HCT116 (cell line): ENCODE data around the gene IL1RAPL1. TPM values are rescaled to one million over a fixed set of nuclear protein-coding genes. Genes with fewer than 3 reads are reported as not detected.

Experiments used
- ATAC-seq: fragments of 200-7000 bp; cut with Tn5 transposase; 2 replicates; pipeline ENCODE4 v1.9.1; 2020; ENCODE audit warnings: mild to moderate bottlenecking, moderate library complexity
- BruUV-seq: library from RNA; stranded (reverse); fragments of 400-500 nt; replicated peaks from 2 replicates; lab custom pipeline; 2021; lab: Mats Ljungman, UMichigan
- CTCF ChIA-PET: fragments of 300-600 bp; sonication (Branson Sonifier 250); formaldehyde crosslinking; loops from one replicate; lab custom pipeline; 2021; ENCODE audit warnings: antibody characterized with exemption; lab: Charles Lee
- POLR2A ChIA-PET: fragments of 300-600, 350-600 bp; sonication (Branson Sonifier 250); formaldehyde crosslinking; loops from one replicate; lab custom pipeline; 2021; ENCODE audit warnings: antibody characterized with exemption; lab: Charles Lee
- RAD21 ChIA-PET, 2 experiments: fragments of 300-600 bp; sonication (Branson Sonifier 250); formaldehyde crosslinking; loops; one replicate each; lab custom pipeline; 2023; ENCODE audit warnings: low total read pairs in 2 of 2; ENCODE audit not compliant: uncharacterized antibody in 2 of 2, unreplicated experiment in 2 of 2, low non-redundant PET in 1 of 2; lab: Charles Lee
- DNase-seq: peaks from one replicate; pipeline ENCODE4 v3.0.0-alpha.2; 2010; ENCODE audit warnings: low read depth, low spot score
- H2AFZ ChIP-seq: fragments of 200-600 bp; shearing (Covaris generic), sonication (generic); 2 replicates; pipeline ENCODE4 v1.6.1; 2017; ENCODE audit warnings: low read depth, mixed run types, mixed read lengths, antibody characterized with exemption, low read length; ENCODE audit not compliant: poor library complexity, severe bottlenecking
- H3K27ac ChIP-seq: 2 replicates; pipeline ENCODE4 v1.5.1; 2012; ENCODE audit warnings: low read depth, low read length
- H3K27me3 ChIP-seq: fragments of 200-600 bp; sonication (generic); 2 replicates; pipeline ENCODE4 v1.6.1; 2016; ENCODE audit warnings: mixed run types, low read length, mixed read lengths; ENCODE audit not compliant: insufficient read depth
- H3K36me3 ChIP-seq, 2 experiments: fragments of 200-500 bp in 1 of 2; fragments of 200-600 bp in 1 of 2; sonication (Bioruptor generic) in 1 of 2; sonication (generic) in 1 of 2; 2 replicates each; pipeline versions ENCODE4 v1.5.1 to v1.6.1; 2014 to 2016; ENCODE audit warnings: low read length in 2 of 2, inconsistent platforms in 1 of 2, mixed read lengths in 1 of 2, mixed run types in 1 of 2; ENCODE audit not compliant: insufficient read depth in 2 of 2, control insufficient read depth in 1 of 2
- H3K4me1 ChIP-seq, 2 experiments: fragments of 200-600 bp in 1 of 2; sonication (generic) in 1 of 2; 2 replicates each; pipeline versions ENCODE4 v1.5.1 to v1.6.1; 2012 to 2017; ENCODE audit warnings: low read length in 2 of 2, inconsistent platforms in 1 of 2, mild to moderate bottlenecking in 1 of 2, mixed read lengths in 1 of 2, mixed run types in 1 of 2, moderate library complexity in 1 of 2; ENCODE audit not compliant: insufficient read depth in 2 of 2, control insufficient read depth in 1 of 2
- H3K4me2 ChIP-seq: fragments of 200-600 bp; sonication (generic); 2 replicates; pipeline ENCODE4 v1.6.1; 2017; ENCODE audit warnings: mixed run types, low read length, mixed read lengths
- H3K4me3 ChIP-seq, 2 experiments: fragments of 200-600 bp in 1 of 2; sonication (generic) in 1 of 2; replicated peaks in 1 of 2; 2 replicates each; pipeline ENCODE4 v1.5.1; 2011 to 2016; ENCODE audit warnings: low read length in 2 of 2, control low read depth in 1 of 2, low read depth in 1 of 2, mild to moderate bottlenecking in 1 of 2, mixed read lengths in 1 of 2, mixed run types in 1 of 2
- H3K79me2 ChIP-seq: fragments of 200-600 bp; sonication (generic); 2 replicates; pipeline ENCODE4 v1.6.1; 2017; ENCODE audit warnings: mild to moderate bottlenecking, mixed run types, low read length, moderate library complexity, mixed read lengths; ENCODE audit not compliant: insufficient read depth
- H3K9ac ChIP-seq: fragments of 200-600 bp; sonication (generic); 2 replicates; pipeline ENCODE4 v1.6.1; 2016; ENCODE audit warnings: low read length, mixed read lengths
- H3K9me2 ChIP-seq: fragments of 200-600 bp; sonication (generic), shearing (Covaris generic); 2 replicates; pipeline ENCODE4 v1.6.1; 2017; ENCODE audit warnings: mixed run types, mild to moderate bottlenecking, moderate library complexity; ENCODE audit not compliant: insufficient read depth
- H3K9me3 ChIP-seq, 2 experiments: fragments of 200-500 bp in 1 of 2; fragments of 200-600 bp in 1 of 2; sonication (Bioruptor generic) in 1 of 2; sonication (generic) in 1 of 2; 2 replicates each; pipeline ENCODE4 v1.6.1; 2014 to 2017; ENCODE audit warnings: low read length in 2 of 2, mixed read lengths in 2 of 2, inconsistent platforms in 1 of 2, low read depth in 1 of 2, mild to moderate bottlenecking in 1 of 2, mixed run types in 1 of 2, moderate library complexity in 1 of 2; ENCODE audit not compliant: control insufficient read depth in 1 of 2, insufficient read depth in 1 of 2
- H4K20me1 ChIP-seq: fragments of 200-600 bp; sonication (generic), shearing (Covaris generic); 2 replicates; pipeline ENCODE4 v1.6.1; 2017; ENCODE audit warnings: mixed run types, mild to moderate bottlenecking, moderate library complexity; ENCODE audit not compliant: insufficient read depth
- CBX3 ChIP-seq: IDR thresholded peaks from 2 replicates; pipeline ENCODE4 v1.6.1; 2012; ENCODE audit warnings: low read depth
- CEBPB ChIP-seq: IDR thresholded peaks from 2 replicates; pipeline ENCODE4 v1.6.1; 2012; ENCODE audit warnings: low read depth
- EGR1 ChIP-seq: IDR thresholded peaks from 2 replicates; pipeline ENCODE4 v1.6.1; 2012; ENCODE audit warnings: low read depth
- EZH2 ChIP-seq: fragments of 200-600 bp; sonication (generic); IDR thresholded peaks from 2 replicates; pipeline ENCODE4 v1.6.1; 2017; ENCODE audit warnings: antibody characterized with exemption, mixed run types
- EZH2phosphoT487 ChIP-seq: fragments of 200-600 bp; IDR thresholded peaks from 2 replicates; pipeline ENCODE4 v1.6.1; 2018; ENCODE audit warnings: antibody characterized with exemption, borderline replicate concordance
- FOSL1 ChIP-seq: IDR thresholded peaks from 2 replicates; pipeline ENCODE4 v1.6.1; 2012; ENCODE audit warnings: low read depth
- JUND ChIP-seq: IDR thresholded peaks from 2 replicates; pipeline ENCODE4 v1.6.1; 2012
- POLR2AphosphoS5 ChIP-seq: IDR thresholded peaks from 2 replicates; pipeline ENCODE4 v1.6.1; 2011; ENCODE audit warnings: mild to moderate bottlenecking, low read depth, low read length, moderate library complexity
- RAD21 ChIP-seq: IDR thresholded peaks from 2 replicates; pipeline ENCODE4 v1.6.1; 2012; ENCODE audit warnings: low read depth, mild to moderate bottlenecking
- SIN3A ChIP-seq: IDR thresholded peaks from 2 replicates; pipeline ENCODE4 v1.6.1; 2012; ENCODE audit warnings: low read depth
- SP1 ChIP-seq: IDR thresholded peaks from 2 replicates; pipeline ENCODE4 v1.6.1; 2012; ENCODE audit warnings: low read depth
- SRF ChIP-seq: IDR thresholded peaks from 2 replicates; pipeline ENCODE4 v1.6.1; 2012; ENCODE audit warnings: low read depth
- TCF7L2 ChIP-seq: IDR thresholded peaks from 2 replicates; pipeline ENCODE4 v1.7.0; 2011; ENCODE audit warnings: borderline replicate concordance, inconsistent platforms; ENCODE audit not compliant: insufficient read depth, insufficient read length; ENCODE audit errors: extremely low read depth
- ZFX ChIP-seq: fragments of 450-650 bp; IDR thresholded peaks from 2 replicates; pipeline ENCODE4 v1.6.1; 2017
- intact Hi-C: fragments of 100-400 bp; cut with micrococcal nuclease; formaldehyde crosslinking; loops from 2 replicates; pipeline ENCODE4 v1.10.0; 2022
- total RNA-seq: library from RNA; stranded (reverse); gene quantifications from one replicate; pipeline ENCODE4 v1.2.1, GENCODE V29; 2021; ENCODE audit not compliant: unreplicated experiment
- TF ChIP-seq, protein P1 (sequence below): IDR thresholded peaks from 2 replicates; pipeline ENCODE4 v1.6.1; 2011; ENCODE audit warnings: mild to moderate bottlenecking, low read length, moderate library complexity; ENCODE audit not compliant: insufficient replicate concordance; ENCODE audit errors: extremely low read depth
- TF ChIP-seq, protein P2 (sequence below), 3 experiments: fragments of 200-600 bp in 1 of 3; sonication (generic) in 1 of 3; IDR thresholded peaks in 2 of 3; conservative IDR thresholded peaks in 1 of 3; 2 replicates each; pipeline ENCODE4 v1.5.1; 2012 to 2017; ENCODE audit warnings: low read depth in 2 of 3, low read length in 2 of 3, antibody characterized with exemption in 1 of 3, borderline replicate concordance in 1 of 3, control low read depth in 1 of 3, mild to moderate bottlenecking in 1 of 3, mixed read lengths in 1 of 3, mixed run types in 1 of 3, moderate library complexity in 1 of 3; ENCODE audit not compliant: insufficient read depth in 1 of 3
- TF ChIP-seq, protein P3 (sequence below): IDR thresholded peaks from 2 replicates; pipeline ENCODE4 v1.6.1; 2012
- TF ChIP-seq, protein P4 (sequence below): IDR thresholded peaks from 2 replicates; pipeline ENCODE4 v1.6.1; 2012

IL1RAPL1 gene
- total RNA-seq, 1 experiment from 2014 or later, result 2.8 TPM

DNA sequence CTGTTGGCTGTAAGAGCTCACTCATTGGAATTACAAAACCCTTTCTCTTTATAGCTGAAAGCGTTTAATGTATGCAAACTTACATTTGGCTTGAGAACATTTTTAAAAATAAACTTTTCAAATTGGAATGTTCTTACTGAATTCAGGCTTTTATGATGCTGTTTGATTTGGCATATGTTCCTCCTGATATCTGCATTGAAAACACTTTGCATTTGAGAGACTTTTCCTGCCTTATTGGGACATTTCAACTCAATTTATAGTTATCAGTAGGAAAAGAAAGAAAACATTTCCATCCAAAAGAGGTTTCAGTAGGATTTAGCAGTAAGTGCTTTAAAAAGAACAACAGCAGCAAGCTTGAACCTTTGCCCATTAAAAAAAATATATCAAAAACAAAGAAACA is 520.0 kb downstream of the IL1RAPL1 start (continued):
- TF ChIP-seq, protein P1, sequence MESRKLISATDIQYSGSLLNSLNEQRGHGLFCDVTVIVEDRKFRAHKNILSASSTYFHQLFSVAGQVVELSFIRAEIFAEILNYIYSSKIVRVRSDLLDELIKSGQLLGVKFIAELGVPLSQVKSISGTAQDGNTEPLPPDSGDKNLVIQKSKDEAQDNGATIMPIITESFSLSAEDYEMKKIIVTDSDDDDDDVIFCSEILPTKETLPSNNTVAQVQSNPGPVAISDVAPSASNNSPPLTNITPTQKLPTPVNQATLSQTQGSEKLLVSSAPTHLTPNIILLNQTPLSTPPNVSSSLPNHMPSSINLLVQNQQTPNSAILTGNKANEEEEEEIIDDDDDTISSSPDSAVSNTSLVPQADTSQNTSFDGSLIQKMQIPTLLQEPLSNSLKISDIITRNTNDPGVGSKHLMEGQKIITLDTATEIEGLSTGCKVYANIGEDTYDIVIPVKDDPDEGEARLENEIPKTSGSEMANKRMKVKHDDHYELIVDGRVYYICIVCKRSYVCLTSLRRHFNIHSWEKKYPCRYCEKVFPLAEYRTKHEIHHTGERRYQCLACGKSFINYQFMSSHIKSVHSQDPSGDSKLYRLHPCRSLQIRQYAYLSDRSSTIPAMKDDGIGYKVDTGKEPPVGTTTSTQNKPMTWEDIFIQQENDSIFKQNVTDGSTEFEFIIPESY, result no peak
- TF ChIP-seq SIN3A, result no peak
- no peak for TF ChIP-seq EZH2
- no peak for TF ChIP-seq EZH2phosphoT487
- TF ChIP-seq FOSL1, result no peak
- no peak for TF ChIP-seq CEBPB

DNA sequence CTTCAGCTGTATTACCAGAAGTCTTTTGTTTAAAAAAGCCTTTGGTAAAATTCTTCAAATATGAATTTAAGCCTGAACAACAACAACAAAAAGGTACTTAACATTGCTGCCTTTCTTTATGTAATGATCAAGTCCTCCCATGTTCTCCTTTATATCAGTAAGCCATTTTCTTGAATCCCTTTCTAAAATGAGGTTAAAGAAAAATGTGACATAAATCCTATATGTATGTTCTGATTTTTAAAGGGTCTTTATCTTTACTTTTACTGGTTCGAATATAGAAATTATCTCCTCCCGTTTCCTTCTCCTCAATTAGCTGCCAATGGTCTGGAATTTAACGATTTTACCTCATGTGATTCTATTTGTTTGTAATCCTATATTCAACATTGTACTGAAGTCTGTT is 522.8 kb downstream of the IL1RAPL1 start:
- no peak overlapping the region for H2AFZ ChIP-seq
- BruUV-seq, result no TSS peak
- no peak overlapping the region for H3K4me3 ChIP-seq
- intact Hi-C loops, result no loop called here
- no peak for DNase-seq
- H3K9me2 ChIP-seq, result no peaks in the 10 kb centered on the region
- H3K27ac ChIP-seq, result no peak overlapping the region
- TF ChIP-seq SP1, result no peak
- TF ChIP-seq, protein P2, sequence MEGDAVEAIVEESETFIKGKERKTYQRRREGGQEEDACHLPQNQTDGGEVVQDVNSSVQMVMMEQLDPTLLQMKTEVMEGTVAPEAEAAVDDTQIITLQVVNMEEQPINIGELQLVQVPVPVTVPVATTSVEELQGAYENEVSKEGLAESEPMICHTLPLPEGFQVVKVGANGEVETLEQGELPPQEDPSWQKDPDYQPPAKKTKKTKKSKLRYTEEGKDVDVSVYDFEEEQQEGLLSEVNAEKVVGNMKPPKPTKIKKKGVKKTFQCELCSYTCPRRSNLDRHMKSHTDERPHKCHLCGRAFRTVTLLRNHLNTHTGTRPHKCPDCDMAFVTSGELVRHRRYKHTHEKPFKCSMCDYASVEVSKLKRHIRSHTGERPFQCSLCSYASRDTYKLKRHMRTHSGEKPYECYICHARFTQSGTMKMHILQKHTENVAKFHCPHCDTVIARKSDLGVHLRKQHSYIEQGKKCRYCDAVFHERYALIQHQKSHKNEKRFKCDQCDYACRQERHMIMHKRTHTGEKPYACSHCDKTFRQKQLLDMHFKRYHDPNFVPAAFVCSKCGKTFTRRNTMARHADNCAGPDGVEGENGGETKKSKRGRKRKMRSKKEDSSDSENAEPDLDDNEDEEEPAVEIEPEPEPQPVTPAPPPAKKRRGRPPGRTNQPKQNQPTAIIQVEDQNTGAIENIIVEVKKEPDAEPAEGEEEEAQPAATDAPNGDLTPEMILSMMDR (IDR thresholded peaks at IDR 0.05 in 2 of 3, conservative IDR thresholded peaks at IDR 0.05 in 1 of 3; ENCODE audit: borderline replicate concordance in 1 of 3, insufficient read depth in 1 of 3, low read depth in 2 of 3, low read length in 2 of 3), result no peak
- TF ChIP-seq FOSL1, result no peak
- no peak for TF ChIP-seq EGR1
- TF ChIP-seq EZH2phosphoT487, result no peak
- no peak for TF ChIP-seq CBX3
- TF ChIP-seq ZFX, result no peak
- TF ChIP-seq TCF7L2, result no peak
- TF ChIP-seq, protein P3, sequence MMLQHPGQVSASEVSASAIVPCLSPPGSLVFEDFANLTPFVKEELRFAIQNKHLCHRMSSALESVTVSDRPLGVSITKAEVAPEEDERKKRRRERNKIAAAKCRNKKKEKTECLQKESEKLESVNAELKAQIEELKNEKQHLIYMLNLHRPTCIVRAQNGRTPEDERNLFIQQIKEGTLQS, result no peak
- TF ChIP-seq, protein P1, result no peak
- no peak for TF ChIP-seq SRF
- no peak for TF ChIP-seq POLR2AphosphoS5
- TF ChIP-seq JUND, result no peak
- TF ChIP-seq, protein P4, sequence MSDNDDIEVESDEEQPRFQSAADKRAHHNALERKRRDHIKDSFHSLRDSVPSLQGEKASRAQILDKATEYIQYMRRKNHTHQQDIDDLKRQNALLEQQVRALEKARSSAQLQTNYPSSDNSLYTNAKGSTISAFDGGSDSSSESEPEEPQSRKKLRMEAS, result no peak
- no peak for TF ChIP-seq RAD21
- TF ChIP-seq CEBPB, result no peak
- TF ChIP-seq, all 23 proteins: peak for 0
- POLR2A ChIA-PET, result no interaction called here
- Histone ChIP-seq H3K27me3 (no peaks in the 10 kb centered on the region), H3K36me3 (no peaks in the 10 kb centered on the region), H3K4me1 (no peaks in the 10 kb centered on the region), H3K9ac (no peak overlapping the region), H3K4me2 (no peak overlapping the region), H3K9me3 (no peaks in the 10 kb centered on the region), H3K79me2 (no peaks in the 10 kb centered on the region), H4K20me1 (no peaks in the 10 kb centered on the region)
- RAD21 ChIA-PET, result no interaction called here
- CTCF ChIA-PET, result no interaction called here
- ATAC-seq, result no peak
